Stomach (tissue), 9 donors: ENCODE measurements around the gene ZNF831. TPM values are rescaled to one million over a fixed set of nuclear protein-coding genes. Genes with fewer than 3 reads are reported as not detected.

ENCODE experiments used
- DNase-seq, 2 donors: peaks; one replicate each; pipeline versions ENCODE4 v3.0.0 to v3.0.0-alpha.2; 2013 to 2019
- H3K27ac ChIP-seq, 5 donors: fragments of 200-600 bp in 4 of 5; sonication (generic) in 4 of 5; one replicate each; pipeline ENCODE4 v1.5.1; 2013 to 2019; ENCODE audit warnings: mild to moderate bottlenecking in 1 of 5, moderate library complexity in 1 of 5
- H3K27me3 ChIP-seq, 3 donors: fragments of 200-600 bp; sonication (generic); one replicate each; pipeline ENCODE4 v1.5.1; 2017 to 2019; ENCODE audit warnings: mixed run types in 1 of 3
- H3K36me3 ChIP-seq, 4 donors: fragments of 200-600 bp; sonication (generic); 1 replicate in 3 of 4; 2 replicates in 1 of 4; pipeline ENCODE4 v1.5.1; 2016 to 2019
- H3K4me1 ChIP-seq, 4 donors: fragments of 200-600 bp; sonication (generic); one replicate each; pipeline ENCODE4 v1.5.1; 2016 to 2019
- H3K4me3 ChIP-seq, 4 donors: fragments of 200-600 bp; sonication (generic) in 3 of 4; one replicate each; pipeline ENCODE4 v1.5.1; 2016 to 2019; ENCODE audit warnings: mild to moderate bottlenecking in 1 of 4
- H3K9me3 ChIP-seq, 4 donors: fragments of 200-600 bp; sonication (generic); one replicate each; pipeline ENCODE4 v1.5.1; 2016 to 2019
- CTCF ChIP-seq, 7 experiments: fragments of 450-650 bp in 4 of 7; fragments of 200-600 bp in 3 of 7; sonication (generic) in 3 of 7; IDR thresholded peaks; one replicate each; pipeline ENCODE4 v1.5.1; 2016 to 2019; ENCODE audit warnings: antibody characterized with exemption in 7 of 7, control low read depth in 2 of 7, mild to moderate bottlenecking in 1 of 7
- EP300 ChIP-seq: sonication (generic); formaldehyde crosslinking; IDR thresholded peaks from one replicate; pipeline ENCODE4 v1.6.1; 2017; ENCODE audit warnings: antibody characterized with exemption
- POLR2A ChIP-seq, 4 donors: fragments of 450-650 bp; IDR thresholded peaks; one replicate each; pipeline ENCODE4 v1.6.1; 2016; ENCODE audit warnings: antibody characterized with exemption in 4 of 4, control low read depth in 2 of 4, mild to moderate bottlenecking in 1 of 4, moderate library complexity in 1 of 4
- POLR2AphosphoS5 ChIP-seq, 3 donors: sonication (generic); formaldehyde crosslinking; IDR thresholded peaks; one replicate each; pipeline ENCODE4 v1.6.1; 2016; ENCODE audit warnings: antibody characterized with exemption in 3 of 3
- WGBS, 5 donors: extraction: QIAGEN DNeasy Blood & Tissue Kit in 3 of 5; methylation state at CpG; one replicate each; pipeline versions ENCODE4 v1.1.5 to v1.1.7; 2013 to 2018; 5-methylcytosine and 5-hydroxymethylcytosine counted together
- intact Hi-C: fragments of 100-400 bp; cut with DNase I; formaldehyde crosslinking; loops from one replicate; pipeline ENCODE4 v1.15.1; 2023; ENCODE audit warnings: low total_unique reads
- polyA plus RNA-seq, 3 donors: library from polyadenylated mRNA; stranded (reverse); fragments of 200-250 nt; gene quantifications; one replicate each; pipeline ENCODE4 v1.2.3, GENCODE V29; 2013
- total RNA-seq, 5 donors: library from RNA; depleted of rRNA; stranded (reverse); fragments of >200 nt; gene quantifications; one replicate each; pipeline versions ENCODE4 v1.1.0 to v1.2.3, GENCODE V29; 2014 to 2016
- donor health status: healthy with polysubstance abuse.
- donor health status: Bipolar disorder and iron deficiency.
- donor health status: healthy.

Gene ZNF831
- total and polyA plus RNA-seq, 8 donors = under 0.01 to 2.9 (median 0.31) TPM; not detected in 1

- WGBS, 5 donors = 77 to 98% (median 94%) methylated on average over 6 of the region's 6 CpGs
- TF ChIP-seq CTCF (IDR thresholded peaks at IDR 0.05) = no peak
- TF ChIP-seq POLR2A (IDR thresholded peaks at IDR 0.05) = no peak
- no peak for TF ChIP-seq EP300
- TF ChIP-seq POLR2AphosphoS5 (IDR thresholded peaks at IDR 0.05) = no peak
- no peaks in the 10 kb centered on the region for H3K4me1 ChIP-seq
- no peaks in the 10 kb centered on the region for H3K9me3 ChIP-seq
- H3K36me3 ChIP-seq = no peaks in the 10 kb centered on the region
- no peak overlapping the region for H3K27ac ChIP-seq
- H3K4me3 ChIP-seq = no peak overlapping the region
- intact Hi-C loops = no loop called here
- H3K27me3 ChIP-seq = no peaks in the 10 kb centered on the region
- DNase-seq = no peak
Measured at GRCh38 chr20:59127839-59128238, 35.8 kb upstream of the ZNF831 start.

DNA sequence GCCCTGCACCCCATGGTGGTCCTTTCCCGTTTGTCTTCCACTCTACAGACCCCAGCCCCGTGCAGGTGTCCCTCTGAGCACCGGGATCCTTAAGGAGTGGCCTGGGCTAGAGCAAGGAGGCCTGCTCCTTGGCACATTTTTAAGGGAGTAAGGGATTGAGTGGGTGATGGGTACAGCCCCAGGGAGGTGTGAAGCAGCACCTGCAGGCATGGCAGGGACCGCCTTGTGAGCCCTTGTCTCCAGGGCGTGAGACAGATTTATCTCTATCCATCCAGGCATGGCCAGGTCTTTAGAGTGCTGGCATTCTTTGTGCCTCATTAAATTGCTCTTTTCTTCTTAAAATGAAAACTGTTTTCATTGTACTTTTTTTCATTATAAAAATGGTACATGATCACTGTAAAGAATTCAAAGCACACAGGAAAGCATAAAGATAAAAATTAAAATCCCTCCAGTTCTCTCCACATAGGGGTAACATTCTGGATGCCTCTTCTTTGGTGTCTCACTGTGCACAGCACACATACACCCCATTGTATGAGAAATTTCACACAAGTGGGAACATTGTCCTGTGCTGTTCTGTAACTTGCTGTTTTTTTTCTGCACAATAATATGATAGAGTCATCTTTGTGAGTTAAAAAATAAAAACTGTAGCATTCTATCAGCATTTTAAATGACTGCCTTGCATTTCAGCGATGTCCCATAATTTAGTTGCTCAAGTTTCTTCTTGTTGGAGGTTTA is 31.9 kb upstream of the ZNF831 start:
- Histone ChIP-seq H3K27me3 (peaks cover 0 to 4% (median 0%) of the 10 kb centered on the region in 3 donors), H3K36me3 (no peaks in the 10 kb centered on the region), H3K4me1 (no peaks in the 10 kb centered on the region), H3K9me3 (no peaks in the 10 kb centered on the region), H3K4me3 (no peak overlapping the region), H3K27ac (no peak overlapping the region)
- WGBS, 5 donors = 65 to 72% (median 71%) methylated on average over 6 of the region's 6 CpGs
- no peak for DNase-seq
- intact Hi-C loops = no loop called here
- TF ChIP-seq POLR2AphosphoS5 (IDR thresholded peaks at IDR 0.05) (no peak), CTCF (IDR thresholded peaks at IDR 0.05) (no peak), EP300 (no peak), POLR2A (IDR thresholded peaks at IDR 0.05) (no peak)

DNA sequence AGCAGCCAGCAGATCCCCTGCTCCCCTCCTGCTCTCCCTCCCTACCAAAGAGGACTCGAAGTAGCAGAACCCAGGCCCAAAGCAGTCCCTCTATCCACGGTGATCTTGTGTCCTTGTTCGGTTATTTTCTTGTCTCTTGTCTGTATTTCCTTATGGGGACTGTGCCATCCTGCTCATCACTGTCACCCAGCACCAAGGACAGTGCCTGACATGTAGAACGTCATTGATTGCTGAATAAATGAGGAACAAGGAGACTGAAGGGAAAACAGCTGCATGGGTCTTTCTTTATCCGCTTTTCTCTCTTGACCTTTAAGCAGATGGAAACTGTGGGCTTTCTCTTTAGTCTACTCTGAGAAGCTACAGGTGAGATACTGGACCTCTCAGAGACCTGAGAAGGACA is 29.4 kb upstream of the ZNF831 start:
- Histone ChIP-seq H3K36me3 (no peaks in the 10 kb centered on the region), H3K9me3 (no peaks in the 10 kb centered on the region), H3K4me3 (no peak overlapping the region), H3K27ac (no peak overlapping the region), H3K27me3 (peaks cover 0 to 4% (median 0%) of the 10 kb centered on the region in 3 donors), H3K4me1 (no peaks in the 10 kb centered on the region)
- intact Hi-C loops = no loop called here
- TF ChIP-seq POLR2AphosphoS5 (IDR thresholded peaks at IDR 0.05) (no peak), EP300 (no peak), POLR2A (IDR thresholded peaks at IDR 0.05) (no peak), CTCF (IDR thresholded peaks at IDR 0.05) (no peak)
- 69 to 84% (median 80%) methylated on average over 5 of the region's 5 CpGs for WGBS, 5 donors
- no peak for DNase-seq

- Histone ChIP-seq H3K4me1 (no peaks in the 10 kb centered on the region), H3K9me3 (no peaks in the 10 kb centered on the region), H3K27ac (no peak overlapping the region), H3K36me3 (no peaks in the 10 kb centered on the region), H3K4me3 (no peak overlapping the region), H3K27me3 (peaks cover 0 to 4% (median 0%) of the 10 kb centered on the region in 3 donors)
- 63 to 76% (median 75%) methylated on average over 3 of the region's 3 CpGs for WGBS, 5 donors
- no peak for TF ChIP-seq POLR2AphosphoS5 (IDR thresholded peaks at IDR 0.05)
- TF ChIP-seq EP300 = no peak
- no peak for TF ChIP-seq POLR2A (IDR thresholded peaks at IDR 0.05)
- no peak for TF ChIP-seq CTCF (IDR thresholded peaks at IDR 0.05)
- intact Hi-C loops = no loop called here
- no peak for DNase-seq
Measured at GRCh38 chr20:59135093-59135492, 28.5 kb upstream of the ZNF831 start.
